GM18873 (cell line): ENCODE data around the gene CYB561D1.
"Not testable (repeated sequence)": the region's sequence is repeated elsewhere in the genome, so short reads cannot be mapped to it uniquely, and the experiment has no call there.

Source experiments
- ATAC-seq: cut with Tn5 transposase; IDR thresholded peaks from one replicate; pipeline ENCODE4 v1.9.1; 2021; ENCODE audit warnings: mild to moderate bottlenecking, moderate library complexity, moderate number of reproducible peaks; ENCODE audit not compliant: unreplicated experiment, low FRiP score

CYB561D1 gene

GRCh38 chr1:109493805-109494539 is at the start of gene CYB561D1:
Gene CYB561D1 (plus strand): TSS chr1:109494094. CDS start chr1:109494140, 46 bp downstream.
- ATAC-seq: peak; percentile 54

- no peak for ATAC-seq
Observed at GRCh38 chr1:109444346-109444745, 49.5 kb upstream of the CYB561D1 start.

- not testable (repeated sequence) for ATAC-seq
Observed at GRCh38 chr1:109445949-109446695, 47.8 kb upstream of the CYB561D1 start.

DNA sequence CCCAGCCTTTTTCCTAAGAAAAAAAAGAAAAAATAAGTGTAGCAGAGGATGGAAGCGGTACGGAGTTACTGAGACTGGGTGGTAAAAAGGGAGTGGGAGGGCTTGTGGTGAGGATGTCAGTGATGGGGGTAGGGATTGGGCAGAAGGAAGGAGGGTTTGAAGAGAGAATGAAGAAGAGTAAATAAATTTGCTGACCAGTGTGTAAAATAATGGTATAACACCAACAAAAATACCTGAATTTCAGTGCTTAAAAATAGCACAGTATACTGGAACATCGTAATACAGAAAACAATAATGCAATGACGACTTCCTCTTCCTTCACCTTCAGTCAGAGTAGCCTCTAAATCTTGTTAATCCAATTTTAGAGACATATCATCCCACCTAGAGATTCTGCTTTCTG is 46.4 kb upstream of the CYB561D1 start:
- ATAC-seq: no peak

GRCh38 chr1:109454497-109455133 is 39.3 kb upstream of the CYB561D1 start:
- no peak for ATAC-seq

- no peak for ATAC-seq
Observed at GRCh38 chr1:109457819-109458218, 36.1 kb upstream of the CYB561D1 start.

DNA sequence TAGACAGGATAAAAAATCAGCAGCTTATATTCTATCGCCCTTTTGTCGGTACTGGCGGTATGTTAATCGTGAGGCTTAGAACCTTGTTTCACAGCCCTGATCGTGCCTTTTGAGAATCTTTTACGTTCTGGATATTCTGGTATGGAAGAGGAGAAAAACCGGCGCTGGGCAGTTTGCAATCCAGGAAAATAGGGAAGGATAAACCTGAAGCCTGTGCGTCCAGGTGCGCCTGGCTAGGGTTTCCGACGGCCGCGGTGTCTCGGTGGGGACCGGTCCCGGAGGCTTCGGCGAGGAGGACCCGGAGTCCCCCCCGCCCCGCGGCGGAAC is 27.8 kb upstream of the CYB561D1 start:
- no peak for ATAC-seq

- ATAC-seq: no peak
Observed at GRCh38 chr1:109466452-109467300, 27.2 kb upstream of the CYB561D1 start, which contains the start of gene SYPL2. Gene SYPL2 (plus strand): TSS chr1:109466546. CDS start chr1:109466844, 298 bp downstream.

DNA sequence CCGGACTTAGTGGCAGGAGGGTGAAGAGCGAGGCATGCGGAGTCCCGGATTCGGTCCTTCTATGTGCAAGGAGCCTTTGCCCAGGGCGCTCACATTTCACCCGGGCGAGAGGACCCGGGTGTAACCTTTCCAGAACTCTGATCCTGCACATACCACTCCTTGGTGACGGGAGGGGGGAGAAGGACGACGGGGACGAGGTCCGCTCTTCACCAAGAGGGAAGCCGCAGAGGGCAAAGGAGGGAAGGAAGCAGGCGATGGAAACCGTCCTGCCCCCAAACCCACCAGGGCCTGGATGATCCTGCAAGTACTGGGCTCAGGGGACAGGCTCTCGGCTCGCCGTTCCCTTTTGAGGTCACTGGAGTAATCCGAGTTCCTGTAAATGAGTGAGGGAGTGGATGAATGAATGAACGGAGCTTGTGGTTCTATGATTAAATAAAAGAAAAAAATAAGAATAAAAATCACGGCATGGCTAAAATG is 26.6 kb upstream of the CYB561D1 start:
- no peak for ATAC-seq

GRCh38 chr1:109468061-109468460 is 25.8 kb upstream of the CYB561D1 start:
- ATAC-seq: no peak

DNA sequence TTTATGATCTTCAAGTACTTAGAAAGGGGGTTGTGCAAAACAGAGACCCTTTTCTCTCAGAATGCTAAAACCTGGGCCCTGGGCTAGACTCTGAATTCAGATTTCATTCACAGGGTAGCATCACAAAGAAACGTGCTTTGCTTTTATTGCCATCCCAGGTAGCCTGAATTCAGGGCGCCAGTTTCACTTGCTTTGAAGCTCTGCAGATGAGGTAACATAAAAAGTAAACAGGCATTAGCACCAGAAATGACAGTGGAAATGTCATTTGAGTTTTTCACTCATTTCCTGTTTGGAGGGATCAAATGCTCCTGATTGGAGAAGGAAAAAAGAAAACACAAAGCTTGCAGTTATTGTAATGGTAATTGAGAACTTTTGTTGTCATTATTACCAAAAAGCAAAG is 25.0 kb upstream of the CYB561D1 start:
- ATAC-seq: no peak

DNA sequence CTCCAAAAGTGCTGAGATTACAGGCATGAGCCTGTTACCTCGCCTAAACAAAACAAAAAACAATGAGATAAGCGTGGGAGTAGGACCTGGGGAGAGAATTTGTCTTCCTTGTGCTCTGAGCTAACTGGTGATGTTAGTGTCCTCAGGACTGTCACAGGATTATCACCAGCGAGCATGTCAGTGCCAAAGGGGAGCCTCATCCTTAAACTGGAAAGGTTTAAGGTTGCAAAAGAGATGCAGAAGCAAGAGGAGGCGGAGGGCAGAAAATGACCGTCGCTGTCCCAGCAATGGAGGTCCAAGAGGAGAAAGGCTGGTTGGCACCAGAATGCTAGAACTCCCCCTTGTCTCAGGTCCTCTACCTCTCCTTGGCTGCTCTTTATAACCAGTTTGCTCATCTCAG is 23.6 kb upstream of the CYB561D1 start:
- no peak for ATAC-seq

- no peak for ATAC-seq
Observed at GRCh38 chr1:109472779-109473178, 21.1 kb upstream of the CYB561D1 start.

DNA sequence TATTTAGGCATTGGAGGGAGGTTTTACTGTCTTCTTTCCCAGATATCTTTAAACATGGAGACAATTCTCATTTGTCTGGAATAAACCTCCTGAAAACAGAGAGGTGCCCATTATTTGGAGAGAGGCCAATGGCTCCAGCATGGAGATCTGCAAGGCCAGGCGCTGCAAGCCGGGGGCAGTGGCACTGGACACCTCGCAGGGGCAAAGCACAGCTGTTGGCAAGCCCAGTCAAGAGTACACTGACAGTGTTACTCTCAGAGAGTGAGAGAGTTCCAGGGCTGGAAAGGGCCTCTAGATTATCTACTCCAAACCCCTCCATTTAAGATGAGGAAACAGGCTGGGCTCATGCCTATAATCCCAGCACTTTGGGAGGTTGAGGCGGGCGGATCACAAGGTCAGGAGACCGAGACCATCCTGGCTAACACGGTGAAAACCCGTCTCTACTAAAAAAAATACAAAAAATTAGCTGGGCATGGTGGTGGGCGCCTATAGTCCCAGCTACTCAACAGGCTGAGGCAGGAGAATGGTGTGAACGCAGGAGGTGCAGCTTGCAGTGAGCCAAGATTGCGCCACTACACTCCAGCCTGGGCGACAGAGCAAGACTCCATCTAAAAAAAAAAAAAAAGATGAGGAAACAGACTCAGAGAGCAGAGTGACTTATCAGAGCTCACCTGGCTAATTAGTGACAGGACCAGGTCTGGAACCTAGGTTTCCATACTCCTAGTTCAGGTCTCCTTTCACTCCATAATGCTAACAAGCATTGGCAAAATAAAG is 20.4 kb upstream of the CYB561D1 start:
- not testable (repeated sequence) for ATAC-seq

DNA sequence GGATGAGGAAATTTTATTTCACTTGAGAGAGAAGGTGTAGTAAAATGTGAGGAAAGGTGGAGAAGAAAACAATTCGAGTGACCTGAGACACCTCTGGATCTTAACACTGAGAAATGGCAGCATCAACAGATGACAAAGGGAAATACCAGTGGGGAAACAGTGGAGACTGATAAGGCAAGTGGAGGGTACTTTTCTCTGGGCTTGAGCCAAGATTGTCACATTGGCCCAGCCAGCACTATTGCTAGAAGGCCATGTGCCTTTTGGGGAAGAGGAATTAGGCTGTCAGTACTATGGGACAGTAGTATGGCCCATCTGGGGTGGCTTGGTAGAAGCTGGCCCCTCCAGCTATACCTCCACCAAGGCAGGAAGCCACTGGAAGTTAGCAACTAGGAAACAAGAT is 19.2 kb upstream of the CYB561D1 start:
- no peak for ATAC-seq

DNA sequence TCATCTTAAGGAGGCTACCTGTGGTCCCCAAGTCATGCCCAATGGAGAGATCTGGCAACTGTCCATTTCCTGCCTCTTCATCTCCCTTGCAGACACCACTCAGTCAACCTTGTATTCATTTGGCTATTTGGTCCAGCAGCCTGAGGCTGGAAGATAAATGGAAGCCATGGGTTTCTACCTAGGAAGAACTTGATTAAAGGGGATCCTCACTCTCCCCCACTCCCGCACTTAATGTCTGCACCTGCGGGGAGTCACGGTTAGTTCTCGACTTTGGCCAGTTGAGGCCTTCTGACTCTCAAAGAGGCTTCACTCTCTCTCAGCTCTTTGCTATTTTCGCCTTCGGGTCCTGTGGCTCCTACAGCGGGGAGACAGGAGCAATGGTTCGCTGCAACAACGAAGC is 18.6 kb upstream of the CYB561D1 start:
- no peak for ATAC-seq

- no peak for ATAC-seq
Observed at GRCh38 chr1:109476825-109477224, 17.1 kb upstream of the CYB561D1 start.

GRCh38 chr1:109477821-109478220 is 16.1 kb upstream of the CYB561D1 start:
- ATAC-seq: no peak

DNA sequence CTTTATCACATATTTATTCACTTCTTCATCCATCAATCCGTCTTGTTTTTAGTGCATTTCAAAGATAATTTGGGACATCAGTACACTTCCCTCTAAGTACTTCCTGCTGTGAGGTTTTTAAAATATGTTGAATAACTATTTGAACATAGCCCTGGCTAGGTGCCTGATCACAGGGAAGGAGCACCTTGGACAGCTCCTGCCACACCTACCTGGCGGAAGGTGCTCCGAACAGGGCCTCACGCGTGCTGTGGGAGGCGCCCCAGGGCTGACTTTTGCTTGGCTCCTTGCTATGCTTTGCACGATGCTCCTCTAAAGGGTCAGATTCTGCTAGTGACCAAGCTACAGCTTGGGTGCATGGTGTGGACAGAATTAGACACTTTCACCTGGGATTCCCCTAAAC is 15.1 kb upstream of the CYB561D1 start:
- ATAC-seq: no peak

DNA sequence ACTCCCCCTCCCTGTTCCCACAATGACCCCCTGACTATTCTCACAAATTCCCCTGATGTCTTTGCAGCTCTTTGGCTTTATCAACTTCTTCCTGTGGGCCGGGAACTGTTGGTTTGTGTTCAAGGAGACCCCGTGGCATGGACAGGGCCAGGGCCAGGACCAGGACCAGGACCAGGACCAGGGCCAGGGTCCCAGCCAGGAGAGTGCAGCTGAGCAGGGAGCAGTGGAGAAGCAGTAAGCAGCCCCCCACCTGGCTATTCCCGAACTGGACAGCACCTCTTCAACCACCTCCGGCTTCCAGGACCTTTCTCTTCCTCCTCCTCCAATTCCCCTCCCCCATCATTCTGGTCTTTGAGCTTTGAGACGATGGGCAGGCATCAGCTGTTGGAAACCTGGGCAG is 14.6 kb upstream of the CYB561D1 start:
- no peak for ATAC-seq
